ES-I3 (cell line): ENCODE results near the gene COL19A1.
"Not testable (repeated sequence)": the region's sequence is repeated elsewhere in the genome, so short reads cannot be mapped to it uniquely, and the experiment has no call there.

Source experiments
- H3K36me3 ChIP-seq: 2 replicates; pipeline ENCODE4 v1.6.1; 2013; ENCODE audit warnings: mild to moderate bottlenecking, low read length, control low read depth, moderate library complexity; ENCODE audit not compliant: insufficient read depth
- H3K4me1 ChIP-seq: 2 replicates; pipeline ENCODE4 v1.6.1; 2013; ENCODE audit warnings: mild to moderate bottlenecking, control low read depth, low read length; ENCODE audit not compliant: insufficient read depth
- H3K9ac ChIP-seq: 2 replicates; pipeline ENCODE4 v1.6.1; 2013; ENCODE audit warnings: low read depth, mild to moderate bottlenecking, low read length, moderate library complexity
- H3K9me3 ChIP-seq: 2 replicates; pipeline ENCODE4 v1.6.1; 2013; ENCODE audit warnings: mild to moderate bottlenecking, low read length, moderate library complexity; ENCODE audit not compliant: control insufficient read depth, insufficient read depth

The COL19A1 gene

DNA sequence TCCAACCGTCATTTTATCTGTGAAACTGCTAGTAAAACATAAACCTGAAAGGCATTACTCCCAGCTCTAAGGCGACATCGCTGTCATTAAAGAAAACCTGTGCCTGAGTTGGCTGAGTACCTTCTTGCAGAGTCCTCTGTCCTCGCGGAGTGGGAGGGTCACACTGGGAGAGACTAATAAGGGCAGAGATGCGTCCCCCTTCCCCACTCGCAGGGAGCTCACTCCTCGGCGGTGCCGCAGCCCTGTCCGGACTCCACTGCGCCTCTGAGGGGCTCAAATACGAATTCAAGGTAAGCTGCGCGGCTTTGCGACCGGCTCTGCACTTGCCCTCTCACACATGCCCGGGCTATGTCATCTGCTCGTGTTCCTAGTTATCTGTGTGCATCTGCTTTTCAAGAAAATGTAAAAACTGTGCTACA lies at the start of gene COL19A1:
TSS of gene COL19A1 (plus strand) at position 206 of the 419 bp plus-strand sequence. CDS start 13,012 bp downstream, outside the sequence.
- H3K36me3 ChIP-seq, result no peaks in the 10 kb centered on the region
- H3K4me1 ChIP-seq, result 0 out of 2 replicates have a peak, but pooled peaks cover 3% of the 10 kb centered on the region
- no peaks in the 10 kb centered on the region for H3K9me3 ChIP-seq
- peak within 1 kb of the TSS; percentile 48; the same call in 1 of the 2 replicates for H3K9ac ChIP-seq

DNA sequence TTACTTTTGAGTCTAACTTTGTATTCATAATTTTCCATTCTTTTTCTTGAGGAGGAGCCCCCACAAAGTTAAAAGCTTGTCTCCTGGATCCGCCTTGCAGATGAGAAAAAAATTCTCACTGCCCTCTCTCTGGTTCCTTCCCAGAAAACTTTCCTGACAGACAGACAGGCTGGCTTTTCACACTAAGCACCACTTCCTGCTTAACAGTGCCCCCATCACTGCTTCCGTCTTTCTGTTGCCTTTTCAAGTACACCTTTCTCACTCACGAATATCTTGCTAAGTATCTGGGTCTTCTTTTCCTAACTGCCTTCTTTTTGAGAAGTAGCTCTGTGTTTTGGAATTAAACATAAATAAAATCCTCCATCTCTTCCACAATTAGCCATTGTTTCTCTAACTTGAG lies 49.8 kb upstream of the COL19A1 start:
- no peaks in the 10 kb centered on the region for H3K9me3 ChIP-seq
- H3K4me1 ChIP-seq, result peaks cover 18% of the 10 kb centered on the region
- no peaks in the 10 kb centered on the region for H3K36me3 ChIP-seq
- no peak overlapping the region for H3K9ac ChIP-seq

DNA sequence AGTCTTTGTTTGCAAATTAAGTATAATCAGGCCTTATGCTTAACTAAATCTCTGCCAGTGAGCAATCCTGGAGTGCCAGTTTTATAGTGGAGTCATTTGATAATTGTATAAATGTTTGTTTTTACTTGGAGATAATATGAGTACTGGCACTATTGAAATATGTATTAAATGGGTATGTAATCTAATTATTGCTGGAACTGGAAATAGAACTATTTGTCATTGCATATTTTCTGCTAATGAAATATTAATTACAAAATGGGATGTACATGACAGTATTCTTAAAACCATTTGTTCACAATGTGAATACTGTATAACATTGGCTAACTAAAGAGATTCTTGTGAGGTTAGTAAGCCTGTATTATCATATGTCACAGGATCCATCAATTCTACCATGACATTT lies 49.0 kb upstream of the COL19A1 start:
- H3K36me3 ChIP-seq, result no peaks in the 10 kb centered on the region; the same call in 1 of the 2 replicates
- peaks cover 18% of the 10 kb centered on the region for H3K4me1 ChIP-seq
- no peak overlapping the region for H3K9ac ChIP-seq
- H3K9me3 ChIP-seq, result no peaks in the 10 kb centered on the region

DNA sequence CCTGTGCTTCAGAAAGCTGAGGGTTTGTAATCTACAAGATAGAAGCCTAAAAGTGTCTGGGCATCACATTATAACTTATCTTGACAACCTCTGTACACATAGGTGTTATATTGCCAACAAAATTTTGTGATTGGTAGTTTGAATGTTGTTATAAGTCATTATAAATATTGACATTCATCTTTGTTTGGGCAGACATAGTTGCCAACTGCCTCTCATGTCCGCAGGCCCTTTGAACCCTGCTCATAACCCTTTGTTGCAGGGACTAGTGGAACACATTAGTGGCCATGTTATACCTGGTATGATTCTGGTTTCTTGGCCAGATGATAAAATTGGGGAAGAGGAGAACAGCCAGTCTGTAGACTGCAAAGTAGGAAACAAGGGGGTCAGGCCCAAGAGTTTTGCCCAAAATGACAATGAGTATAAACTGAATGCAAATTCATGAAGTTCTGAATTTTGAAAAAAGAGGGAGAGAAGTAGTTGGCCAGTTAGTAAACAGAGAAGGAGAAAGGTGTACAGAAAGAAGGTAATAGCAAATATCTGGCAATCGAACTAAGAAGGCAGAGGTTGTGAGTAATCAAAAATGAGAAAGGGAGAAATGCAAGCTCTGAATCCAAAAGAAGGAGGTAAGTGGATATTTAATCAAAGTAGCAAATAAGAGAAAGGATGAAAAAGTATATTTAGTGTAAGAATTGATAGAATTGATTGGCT lies 48.0 kb upstream of the COL19A1 start:
- Histone ChIP-seq H3K9me3 (no peaks in the 10 kb centered on the region), H3K9ac (no peak overlapping the region), H3K4me1 (peaks cover 18% of the 10 kb centered on the region), H3K36me3 (no peaks in the 10 kb centered on the region; the same call in 1 of the 2 replicates)

DNA sequence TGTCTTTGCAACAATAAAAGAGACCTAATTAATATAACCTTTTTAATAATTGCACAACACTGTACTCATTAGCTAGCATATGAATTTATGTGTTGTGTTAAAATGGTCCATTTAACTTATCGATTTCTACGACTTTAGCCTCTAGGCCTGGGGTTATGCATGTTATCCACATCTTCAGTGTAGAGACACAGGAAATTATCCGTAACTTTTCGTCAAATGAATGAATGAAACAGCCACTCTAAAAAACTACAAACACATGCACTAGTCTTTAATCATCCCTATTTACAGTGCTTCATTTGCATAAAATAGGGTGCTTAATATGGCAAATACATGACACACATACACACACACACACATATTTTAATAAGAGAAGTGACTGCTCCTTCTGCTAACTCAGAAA lies 47.2 kb upstream of the COL19A1 start:
- peaks cover 12% of the 10 kb centered on the region; the same call in 1 of the 2 replicates for H3K4me1 ChIP-seq
- H3K9ac ChIP-seq, result no peak overlapping the region
- H3K9me3 ChIP-seq, result no peaks in the 10 kb centered on the region
- no peaks in the 10 kb centered on the region; the same call in 1 of the 2 replicates for H3K36me3 ChIP-seq

DNA sequence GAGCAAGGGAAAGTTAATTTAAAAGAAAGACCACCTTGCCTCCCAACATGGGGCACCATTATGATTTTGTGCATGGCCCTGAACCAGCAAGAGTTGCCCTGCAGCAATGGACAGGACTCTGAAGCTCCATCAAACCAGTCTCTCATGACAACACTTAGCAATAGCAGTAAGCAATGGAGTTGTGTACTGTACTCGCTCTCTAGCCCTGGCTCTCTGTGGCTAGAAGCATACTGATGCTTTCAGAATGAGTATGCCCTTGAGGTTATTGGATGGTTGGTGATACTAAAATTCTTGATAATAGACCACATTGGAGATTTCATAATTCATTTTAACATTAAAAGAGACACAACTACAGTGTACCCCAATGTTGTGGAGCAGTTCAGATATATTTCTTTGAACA lies 46.3 kb upstream of the COL19A1 start:
- Histone ChIP-seq H3K9me3 (no peaks in the 10 kb centered on the region), H3K36me3 (no peaks in the 10 kb centered on the region; the same call in 1 of the 2 replicates), H3K4me1 (peaks cover 9% of the 10 kb centered on the region; the same call in 1 of the 2 replicates), H3K9ac (no peak overlapping the region)

DNA sequence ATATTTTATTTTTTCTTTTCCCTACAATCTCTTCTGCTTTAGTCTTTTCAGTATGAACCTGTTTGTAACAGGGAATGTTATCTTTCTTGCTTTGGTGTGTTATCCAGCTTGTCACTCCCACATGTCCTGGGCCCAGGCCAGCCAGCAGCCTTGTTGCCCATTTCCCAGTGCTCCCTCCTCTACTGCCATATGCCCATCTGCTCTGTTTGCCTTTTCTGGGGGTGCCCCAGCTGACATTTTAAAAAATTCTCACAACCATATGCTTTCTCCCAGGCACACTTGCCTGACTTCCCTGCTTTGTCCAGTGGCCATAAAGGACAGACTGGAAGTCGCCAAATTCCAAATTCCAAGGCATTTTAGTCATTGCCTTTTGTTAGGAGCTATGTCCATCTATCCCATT lies 45.9 kb upstream of the COL19A1 start:
- H3K9ac ChIP-seq, result no peak overlapping the region
- no peaks in the 10 kb centered on the region for H3K9me3 ChIP-seq
- H3K4me1 ChIP-seq, result peaks cover 6% of the 10 kb centered on the region; the same call in 1 of the 2 replicates
- no peaks in the 10 kb centered on the region; the same call in 1 of the 2 replicates for H3K36me3 ChIP-seq

DNA sequence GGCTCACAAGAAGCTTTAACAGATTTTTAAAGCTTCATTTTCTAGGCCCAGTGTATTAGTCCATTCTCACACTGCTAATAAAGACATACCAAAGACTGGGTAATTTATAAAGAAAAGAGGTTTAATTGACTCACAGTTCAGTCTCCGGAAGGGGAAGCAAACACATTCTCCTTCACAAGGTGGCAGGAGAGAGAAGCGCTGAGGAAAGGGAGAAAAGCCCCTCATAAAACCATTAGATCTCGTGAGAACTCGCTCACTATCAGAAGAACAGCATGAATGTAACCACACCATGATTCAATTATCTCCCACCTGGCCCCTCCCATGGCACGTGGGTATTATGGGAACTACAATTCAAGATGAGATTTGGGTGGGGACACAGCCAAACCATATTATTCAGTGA lies 42.0 kb upstream of the COL19A1 start:
- H3K36me3 ChIP-seq, H3K4me1 ChIP-seq, H3K9me3 ChIP-seq, H3K9ac ChIP-seq: not testable (repeated sequence)

DNA sequence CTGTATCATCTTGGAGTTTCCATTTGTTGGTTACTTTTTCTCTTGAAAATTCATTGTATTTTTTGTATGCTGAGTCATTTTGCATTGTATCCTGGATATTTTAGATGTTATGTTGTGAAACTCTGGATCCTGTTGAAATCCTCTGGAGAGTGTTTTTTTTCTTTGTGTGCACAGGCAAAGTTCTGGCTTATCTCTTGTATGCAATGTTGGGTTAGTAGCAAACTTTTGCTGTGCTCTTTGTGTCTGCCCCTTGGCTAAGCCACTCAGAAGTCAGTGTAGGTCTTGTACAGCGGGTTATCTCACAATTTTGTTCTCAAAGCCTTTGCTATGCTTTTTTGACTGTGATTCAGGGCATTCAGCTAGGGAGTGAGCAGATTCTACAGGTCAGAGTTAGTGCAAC lies 40.5 kb upstream of the COL19A1 start:
- H3K36me3 ChIP-seq, result no peaks in the 10 kb centered on the region; the same call in 1 of the 2 replicates
- no peaks in the 10 kb centered on the region; the same call in 1 of the 2 replicates for H3K9me3 ChIP-seq
- no peak overlapping the region for H3K9ac ChIP-seq
- H3K4me1 ChIP-seq, result peaks cover 9% of the 10 kb centered on the region

DNA sequence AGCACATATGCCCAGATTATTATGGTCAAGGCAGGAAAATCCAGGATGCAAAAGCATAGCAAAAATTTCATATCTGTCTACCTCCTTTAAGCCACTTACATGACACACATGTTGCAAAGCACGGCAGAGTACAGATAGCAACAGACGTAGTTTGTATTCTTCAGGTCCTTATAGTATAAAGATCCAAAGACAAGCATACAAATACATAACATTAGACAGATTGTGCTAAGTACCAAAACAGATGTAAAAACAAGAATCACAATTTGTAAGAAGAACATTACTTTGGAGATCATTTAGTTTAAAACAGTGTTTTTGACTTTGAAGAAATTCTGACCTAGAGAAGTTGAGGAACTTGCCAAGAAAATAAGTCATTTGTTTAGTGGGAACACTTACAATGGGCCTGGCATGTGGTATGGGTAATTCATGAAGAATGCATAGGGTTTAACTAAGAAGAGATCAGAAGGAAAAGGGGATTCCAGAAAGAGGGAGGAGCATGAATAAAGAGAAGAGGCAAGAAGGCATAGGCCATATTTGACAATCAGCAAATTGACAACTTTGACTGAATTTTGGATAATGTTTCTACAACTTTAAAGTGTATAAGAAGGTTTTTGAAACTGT lies 39.0 kb upstream of the COL19A1 start:
- H3K4me1 ChIP-seq, result peaks cover 9% of the 10 kb centered on the region
- no peaks in the 10 kb centered on the region; the same call in 1 of the 2 replicates for H3K9me3 ChIP-seq
- H3K9ac ChIP-seq, result no peak overlapping the region
- H3K36me3 ChIP-seq, result no peaks in the 10 kb centered on the region

DNA sequence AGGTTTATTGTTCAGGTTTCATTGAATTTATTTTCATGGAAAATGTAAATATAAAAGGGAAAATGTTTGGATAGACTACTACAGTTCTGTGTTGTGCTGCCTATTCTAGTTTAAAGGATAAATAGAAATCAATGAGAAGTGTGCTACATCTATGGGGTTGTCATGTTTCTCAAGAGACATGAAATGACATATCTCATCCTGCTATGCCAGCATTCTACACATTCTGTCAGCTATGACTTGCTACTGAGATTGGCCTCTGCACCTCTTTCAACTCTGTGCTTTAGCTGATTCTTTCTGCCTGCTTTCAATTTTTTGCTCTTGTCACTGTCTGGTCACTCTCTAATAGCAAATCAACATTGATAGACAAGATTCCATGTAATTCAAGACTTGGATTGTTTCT lies 33.8 kb upstream of the COL19A1 start:
- no peak overlapping the region for H3K9ac ChIP-seq
- no peaks in the 10 kb centered on the region for H3K36me3 ChIP-seq
- H3K4me1 ChIP-seq, result peaks cover 4% of the 10 kb centered on the region; the same call in 1 of the 2 replicates
- H3K9me3 ChIP-seq, result no peaks in the 10 kb centered on the region; the same call in 1 of the 2 replicates

DNA sequence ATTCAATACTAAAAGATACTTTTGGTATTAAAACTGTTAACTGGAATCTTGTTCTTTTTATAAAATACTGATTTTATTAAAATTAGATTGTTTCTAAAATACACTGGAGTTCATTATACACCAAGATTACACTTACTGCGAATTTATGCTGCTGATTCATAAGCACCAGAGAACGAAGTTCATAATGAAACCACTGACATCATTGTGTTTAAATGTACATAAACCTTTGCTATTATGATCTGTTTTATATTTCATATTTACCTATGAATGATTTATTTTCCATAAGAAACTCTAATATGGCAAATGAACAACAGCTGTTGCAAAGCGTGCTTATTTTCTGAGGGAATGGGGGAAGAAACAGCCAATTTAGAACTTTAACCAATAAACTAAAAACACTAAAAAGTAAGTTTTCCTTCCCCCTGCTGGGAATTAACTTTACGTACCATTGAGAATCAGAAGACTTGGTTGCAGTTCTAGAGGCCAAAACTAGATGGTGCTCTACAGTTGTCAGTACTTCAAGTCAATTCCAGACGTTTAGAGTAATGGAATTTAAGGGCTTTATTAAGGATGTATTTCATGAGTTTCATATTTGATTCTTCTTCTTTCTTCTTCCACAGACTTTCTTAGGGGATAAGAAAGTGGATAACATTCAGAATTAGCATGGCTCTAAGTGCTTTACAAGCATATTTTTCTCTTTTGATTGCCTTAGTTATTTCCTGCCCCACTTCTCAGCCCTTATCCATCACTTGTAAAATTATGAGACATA lies 30.8 kb upstream of the COL19A1 start:
- no peaks in the 10 kb centered on the region for H3K4me1 ChIP-seq
- H3K36me3 ChIP-seq, result no peaks in the 10 kb centered on the region
- H3K9ac ChIP-seq, result no peak overlapping the region
- H3K9me3 ChIP-seq, result no peaks in the 10 kb centered on the region

DNA sequence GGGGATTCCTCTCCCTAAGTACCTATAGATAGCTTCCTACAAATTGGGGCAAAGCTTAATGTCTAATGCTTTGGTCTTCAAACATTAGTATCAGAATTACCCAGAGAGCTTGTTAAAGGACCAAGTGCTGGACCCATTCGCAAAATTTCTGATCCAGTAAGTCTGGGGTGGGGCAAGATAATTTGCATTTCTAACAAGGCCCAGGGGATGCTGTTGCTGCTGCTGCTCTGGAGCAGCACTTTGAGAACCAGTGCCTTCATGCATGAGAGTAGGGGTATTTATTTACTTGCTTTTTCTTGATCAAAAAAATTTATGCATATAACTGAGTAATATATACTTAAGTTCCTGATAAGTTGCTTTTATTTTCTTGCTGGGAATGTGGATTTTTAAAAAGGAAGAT lies 24.5 kb upstream of the COL19A1 start:
- Histone ChIP-seq H3K9me3 (no peaks in the 10 kb centered on the region), H3K4me1 (no peaks in the 10 kb centered on the region), H3K9ac (no peak overlapping the region), H3K36me3 (no peaks in the 10 kb centered on the region)

DNA sequence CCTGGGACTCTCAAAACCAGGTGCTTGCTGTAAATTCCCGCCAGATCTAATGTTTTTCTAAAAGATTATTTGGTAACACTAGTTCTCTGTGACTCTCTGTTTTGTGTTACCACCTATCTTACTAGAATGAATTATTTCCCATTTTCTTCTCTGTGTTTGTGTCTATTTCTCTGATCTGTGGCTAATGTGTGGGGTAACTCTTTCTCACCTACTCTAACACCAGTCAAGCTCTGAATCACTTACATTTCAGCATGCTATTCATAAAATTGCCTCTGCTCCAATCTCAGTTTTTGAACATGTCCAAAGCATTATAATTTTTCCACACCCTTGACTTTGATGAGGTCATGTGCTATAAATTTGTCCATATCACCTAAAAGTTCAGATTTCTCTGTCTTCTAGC lies 23.2 kb upstream of the COL19A1 start:
- H3K36me3 ChIP-seq, result no peaks in the 10 kb centered on the region
- H3K9me3 ChIP-seq, result no peaks in the 10 kb centered on the region
- no peak overlapping the region for H3K9ac ChIP-seq
- H3K4me1 ChIP-seq, result no peaks in the 10 kb centered on the region
